D721Med (cell line): ENCODE data around the gene NAP1L1.

Experiments
- DNase-seq: peaks from one replicate; pipeline ENCODE4 v3.0.0; 2011; ENCODE audit warnings: low spot score; ENCODE audit not compliant: insufficient read length
- FAIRE-seq: peaks from 2 replicates; lab custom pipeline; 2011; peaks lifted over from hg19 to GRCh38; lab: Jason Lieb, UNC
- CTCF ChIP-seq: IDR thresholded peaks from 2 replicates; pipeline ENCODE4 v1.5.1; 2012; ENCODE audit warnings: mild to moderate bottlenecking, control low read depth; ENCODE audit not compliant: insufficient read depth; ENCODE audit errors: missing control alignments

The NAP1L1 gene

GRCh38 chr12:76103958-76104357 is 19.5 kb upstream of the NAP1L1 start:
- FAIRE-seq, result no peak
- TF ChIP-seq CTCF, result no peak
- DNase-seq, result no peak

GRCh38 chr12:76101739-76102385 is 17.4 kb upstream of the NAP1L1 start:
- DNase-seq (no peak), FAIRE-seq (no peak)
- TF ChIP-seq CTCF, result no peak

- TF ChIP-seq CTCF, result no peak
- FAIRE-seq (no peak), DNase-seq (no peak)
Measured at GRCh38 chr12:76096079-76096646, 11.7 kb upstream of the NAP1L1 start.

- no peak for TF ChIP-seq CTCF
- DNase-seq, result no peak
- FAIRE-seq, result no peak
Measured at GRCh38 chr12:76094754-76095153, 10.3 kb upstream of the NAP1L1 start.

- no peak for FAIRE-seq
- TF ChIP-seq CTCF, result no peak
- DNase-seq, result no peak
Measured at GRCh38 chr12:76091246-76091754, 6.8 kb upstream of the NAP1L1 start.

GRCh38 chr12:76085520-76085868 is 1.0 kb upstream of the NAP1L1 start:
- DNase-seq (no peak), FAIRE-seq (no peak)

More at GRCh38 chr12:76085520-76085868, 1.0 kb upstream of the NAP1L1 start:
- TF ChIP-seq CTCF, result no peak
